ENCODE data around the gene OR10K1. TPM values are rescaled to one million over a fixed set of nuclear protein-coding genes. Genes with fewer than 3 reads are reported as not detected.

Gene OR10K1
- total RNA-seq, 1 experiment from 2014 or later = not detected

DNA sequence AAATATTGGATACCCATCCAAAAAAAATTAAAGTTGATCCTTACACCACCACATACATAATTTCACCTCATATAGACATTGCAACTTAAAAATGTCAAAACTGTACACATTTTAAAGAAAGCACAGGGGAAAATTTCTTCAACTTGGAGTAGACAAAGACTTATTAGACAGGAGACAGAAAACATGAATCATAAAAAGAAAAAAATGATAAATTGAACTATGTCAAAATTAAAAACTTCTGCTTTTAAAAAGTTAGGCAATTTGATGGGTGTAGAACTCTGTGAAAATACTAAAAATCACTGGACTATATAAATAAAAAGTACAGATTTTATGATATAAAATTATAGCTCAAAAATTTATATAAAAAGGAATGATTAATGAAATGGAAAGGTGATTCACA, 4.4 kb upstream of the OR10K1 start:
- intact Hi-C loops (cut with micrococcal nuclease; ENCODE audit: unreplicated experiment) = loop anchor here (5.0 kb wide), 1 partner anchor 225 kb away; no protein-coding TSS in a partner anchor
- BruUV-seq (replicated peaks) = no TSS peak
- H3K9me3 ChIP-seq = no peaks in the 10 kb centered on the region

DNA sequence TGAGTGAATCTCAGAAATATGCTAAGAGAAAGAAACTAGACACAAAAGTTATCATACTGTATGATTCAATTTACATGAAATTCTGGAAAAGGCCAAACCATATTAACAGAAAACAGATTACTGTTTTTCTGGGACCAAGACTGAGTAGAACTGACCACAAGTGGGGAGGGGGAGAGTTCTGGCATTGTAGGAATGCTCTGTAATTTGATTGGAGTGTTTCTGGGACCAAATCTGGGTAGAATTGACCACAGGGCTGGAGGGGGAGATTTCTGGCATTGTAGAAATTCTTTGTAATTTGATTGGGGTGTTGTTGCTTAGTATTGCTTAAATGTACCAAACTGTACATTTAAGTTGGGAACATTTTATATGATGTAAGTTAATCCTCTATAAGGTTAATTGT, 3.4 kb upstream of the OR10K1 start:
- H3K4me3 ChIP-seq (ENCODE audit: low read depth, low read length) = no peak overlapping the region
- TF ChIP-seq, protein P1, sequence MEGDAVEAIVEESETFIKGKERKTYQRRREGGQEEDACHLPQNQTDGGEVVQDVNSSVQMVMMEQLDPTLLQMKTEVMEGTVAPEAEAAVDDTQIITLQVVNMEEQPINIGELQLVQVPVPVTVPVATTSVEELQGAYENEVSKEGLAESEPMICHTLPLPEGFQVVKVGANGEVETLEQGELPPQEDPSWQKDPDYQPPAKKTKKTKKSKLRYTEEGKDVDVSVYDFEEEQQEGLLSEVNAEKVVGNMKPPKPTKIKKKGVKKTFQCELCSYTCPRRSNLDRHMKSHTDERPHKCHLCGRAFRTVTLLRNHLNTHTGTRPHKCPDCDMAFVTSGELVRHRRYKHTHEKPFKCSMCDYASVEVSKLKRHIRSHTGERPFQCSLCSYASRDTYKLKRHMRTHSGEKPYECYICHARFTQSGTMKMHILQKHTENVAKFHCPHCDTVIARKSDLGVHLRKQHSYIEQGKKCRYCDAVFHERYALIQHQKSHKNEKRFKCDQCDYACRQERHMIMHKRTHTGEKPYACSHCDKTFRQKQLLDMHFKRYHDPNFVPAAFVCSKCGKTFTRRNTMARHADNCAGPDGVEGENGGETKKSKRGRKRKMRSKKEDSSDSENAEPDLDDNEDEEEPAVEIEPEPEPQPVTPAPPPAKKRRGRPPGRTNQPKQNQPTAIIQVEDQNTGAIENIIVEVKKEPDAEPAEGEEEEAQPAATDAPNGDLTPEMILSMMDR (IDR thresholded peaks at IDR 0.05; ENCODE audit: insufficient read depth in 1 of 2, low read depth in 1 of 2, low read length in 1 of 2, severe bottlenecking in 1 of 2, unreplicated experiment in 1 of 2) = no peak
- intact Hi-C loops (cut with micrococcal nuclease; ENCODE audit: unreplicated experiment) = loop anchor here (5.0 kb wide), 1 partner anchor 224 kb away; no protein-coding TSS in a partner anchor
- no peaks in the 10 kb centered on the region for H3K27me3 Mint-ChIP-seq (ENCODE audit: insufficient read depth, unreplicated experiment)
- H3K36me3 Mint-ChIP-seq (ENCODE audit: insufficient read depth, unreplicated experiment) = no peaks in the 10 kb centered on the region
- no peaks in the 10 kb centered on the region for H3K9me3 Mint-ChIP-seq (ENCODE audit: unreplicated experiment)
- no peak overlapping the region for H3K4me3 Mint-ChIP-seq (ENCODE audit: unreplicated experiment)
- H3K4me1 ChIP-seq = no peaks in the 10 kb centered on the region
- CTCF ChIA-PET = no interaction called here
- no peaks in the 10 kb centered on the region for H3K36me3 ChIP-seq (ENCODE audit: control insufficient read depth, insufficient read depth, low read length)
- no peaks in the 10 kb centered on the region for H3K4me1 Mint-ChIP-seq (ENCODE audit: low read depth, unreplicated experiment)
- BruUV-seq (replicated peaks) = no TSS peak
- POLR2A ChIA-PET = no interaction called here
- no peak overlapping the region for H3K27ac Mint-ChIP-seq (ENCODE audit: unreplicated experiment)
- no peaks in the 10 kb centered on the region for H3K9me3 ChIP-seq
- DNase-seq = no peak
- no peaks in the 10 kb centered on the region for H3K27me3 ChIP-seq (replicated peaks; ENCODE audit: control insufficient read depth, insufficient read depth, low read length)

More for the DNA sequence above, 4.4 kb upstream of the OR10K1 start:
- no peaks in the 10 kb centered on the region for H3K27me3 ChIP-seq (replicated peaks; ENCODE audit: control insufficient read depth, insufficient read depth, low read length)
- no peak overlapping the region for H3K4me3 Mint-ChIP-seq (ENCODE audit: unreplicated experiment)
- H3K36me3 ChIP-seq (ENCODE audit: control insufficient read depth, insufficient read depth, low read length) = no peaks in the 10 kb centered on the region
- no peak overlapping the region for H3K27ac Mint-ChIP-seq (ENCODE audit: unreplicated experiment)
- POLR2A ChIA-PET = no interaction called here
- H3K9me3 Mint-ChIP-seq (ENCODE audit: unreplicated experiment) = no peaks in the 10 kb centered on the region
- H3K4me3 ChIP-seq (ENCODE audit: low read depth, low read length) = no peak overlapping the region
- no peaks in the 10 kb centered on the region for H3K36me3 Mint-ChIP-seq (ENCODE audit: insufficient read depth, unreplicated experiment)
- H3K4me1 ChIP-seq = no peaks in the 10 kb centered on the region
- CTCF ChIA-PET = no interaction called here
- DNase-seq = no peak
- no peaks in the 10 kb centered on the region for H3K4me1 Mint-ChIP-seq (ENCODE audit: low read depth, unreplicated experiment)
- H3K27me3 Mint-ChIP-seq (ENCODE audit: insufficient read depth, unreplicated experiment) = no peaks in the 10 kb centered on the region
- TF ChIP-seq, protein P1 (IDR thresholded peaks at IDR 0.05; ENCODE audit: insufficient read depth in 1 of 2, low read depth in 1 of 2, low read length in 1 of 2, severe bottlenecking in 1 of 2, unreplicated experiment in 1 of 2) = no peak

DNA sequence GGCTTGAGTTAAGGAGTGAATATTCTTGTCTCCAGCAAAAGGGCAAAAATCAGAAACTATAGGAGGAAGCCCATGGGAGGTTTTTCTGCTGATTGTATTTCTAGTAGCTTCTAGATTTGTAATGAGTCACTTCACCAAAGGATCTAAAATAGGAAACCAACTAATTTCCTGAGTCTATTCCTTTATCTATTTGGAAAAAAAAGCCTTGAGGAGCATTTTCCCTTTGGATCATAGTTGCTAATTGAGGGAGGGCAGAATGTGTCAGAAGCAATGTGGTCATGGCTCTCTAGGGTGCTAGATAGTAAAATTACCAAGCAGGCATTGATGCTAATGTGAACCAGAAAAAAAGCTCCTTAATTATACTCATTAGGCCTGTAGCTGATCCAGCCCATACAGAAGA, 10.3 kb downstream of the OR10K1 start, which contains the start of gene OR10R2:
Gene OR10R2 (plus strand): TSS at position 301 of the 400 bp plus-strand sequence. CDS start 106 bp downstream, outside the sequence.
- H3K4me1 ChIP-seq = no peaks in the 10 kb centered on the region
- Mint-ChIP-seq H3K27ac (ENCODE audit: unreplicated experiment) (no peak within 1 kb of the TSS), H3K9me3 (ENCODE audit: unreplicated experiment) (no peaks in the 10 kb centered on the region), H3K4me1 (ENCODE audit: low read depth, unreplicated experiment) (no peaks in the 10 kb centered on the region), H3K4me3 (ENCODE audit: unreplicated experiment) (no peak within 1 kb of the TSS), H3K36me3 (ENCODE audit: insufficient read depth, unreplicated experiment) (no peaks in the 10 kb centered on the region), H3K27me3 (ENCODE audit: insufficient read depth, unreplicated experiment) (no peaks in the 10 kb centered on the region)
- ChIA-PET CTCF (no interaction called here), POLR2A (no interaction called here)
- intact Hi-C loops (cut with micrococcal nuclease; ENCODE audit: unreplicated experiment) = no loop called here
- DNase-seq = no peak
- H3K36me3 ChIP-seq (ENCODE audit: control insufficient read depth, insufficient read depth, low read length) = no peaks in the 10 kb centered on the region
- H3K4me3 ChIP-seq (ENCODE audit: low read depth, low read length) = no peak within 1 kb of the TSS
- H3K9me3 ChIP-seq = no peaks in the 10 kb centered on the region
- no TSS peak for BruUV-seq (replicated peaks)
- no peaks in the 10 kb centered on the region for H3K27me3 ChIP-seq (replicated peaks; ENCODE audit: control insufficient read depth, insufficient read depth, low read length)
- TF ChIP-seq, protein P1 (IDR thresholded peaks at IDR 0.05; ENCODE audit: insufficient read depth in 1 of 2, low read depth in 1 of 2, low read length in 1 of 2, severe bottlenecking in 1 of 2, unreplicated experiment in 1 of 2) = no peak
